Type B pancreatic cell (in vitro differentiated cells): ENCODE data around the gene HPSE. TPM values are rescaled to one million over a fixed set of nuclear protein-coding genes. Genes with fewer than 3 reads are reported as not detected.
"Not testable (repeated sequence)": the region's sequence is repeated elsewhere in the genome, so short reads cannot be mapped to it uniquely, and the experiment has no call there.

Experiments
- DNase-seq: peaks from one replicate; pipeline ENCODE4 v3.0.0; 2021; ENCODE audit warnings: mixed read lengths; ENCODE audit not compliant: unreplicated experiment; ENCODE audit errors: extremely low spot score
- H3K27ac Mint-ChIP-seq: 2 replicates; pipeline ENCODE4 v1.8.0; 2021; ENCODE audit warnings: mild to moderate bottlenecking, mixed read lengths
- H3K27me3 Mint-ChIP-seq: 2 replicates; pipeline ENCODE4 v1.8.0; 2021; ENCODE audit warnings: mixed read lengths
- H3K36me3 Mint-ChIP-seq: 2 replicates; pipeline ENCODE4 v1.8.0; 2021; ENCODE audit warnings: mixed read lengths
- H3K4me1 Mint-ChIP-seq: one replicate; pipeline ENCODE4 v1.8.0; 2021; ENCODE audit warnings: mixed read lengths; ENCODE audit not compliant: unreplicated experiment
- H3K4me3 Mint-ChIP-seq: 2 replicates; pipeline ENCODE4 v1.8.0; 2021; ENCODE audit warnings: mild to moderate bottlenecking, mixed read lengths
- H3K9me3 Mint-ChIP-seq: 2 replicates; pipeline ENCODE4 v1.8.0; 2021; ENCODE audit warnings: mixed read lengths
- CTCF ChIP-seq: fragments of 200-600 bp; sonication (generic); conservative IDR thresholded peaks from 2 replicates; pipeline ENCODE4 v1.5.0; 2021; ENCODE audit warnings: antibody characterized with exemption, mild to moderate bottlenecking
- total RNA-seq: library from RNA; stranded (reverse); gene quantifications from 2 replicates; pipeline ENCODE4 v1.2.1, GENCODE V29; 2021; ENCODE audit warnings: low replicate concordance

HPSE gene
- total RNA-seq, 1 donor from 2014 or later = 17.6 TPM

GRCh38 chr4:83293305-83294046 lies 41.2 kb downstream of the HPSE start:
- TF ChIP-seq CTCF = no peak
- H3K27ac Mint-ChIP-seq = no peak overlapping the region
- peaks cover 10% of the 10 kb centered on the region for H3K9me3 Mint-ChIP-seq
- no peaks in the 10 kb centered on the region for H3K4me1 Mint-ChIP-seq
- H3K27me3 Mint-ChIP-seq = no peaks in the 10 kb centered on the region
- H3K36me3 Mint-ChIP-seq = peaks cover 8% of the 10 kb centered on the region
- DNase-seq = no peak
- H3K4me3 Mint-ChIP-seq = no peak overlapping the region

GRCh38 chr4:83290059-83290774 lies 44.4 kb downstream of the HPSE start:
- not testable (repeated sequence) for DNase-seq, H3K27me3 Mint-ChIP-seq, H3K36me3 Mint-ChIP-seq, H3K27ac Mint-ChIP-seq, H3K4me1 Mint-ChIP-seq, H3K4me3 Mint-ChIP-seq
- peaks cover 10% of the 10 kb centered on the region for H3K9me3 Mint-ChIP-seq

- H3K4me1 Mint-ChIP-seq = peaks cover 12% of the 10 kb centered on the region
- H3K27me3 Mint-ChIP-seq, H3K4me3 Mint-ChIP-seq, H3K36me3 Mint-ChIP-seq, H3K27ac Mint-ChIP-seq, DNase-seq: not testable (repeated sequence)
- peaks cover 10% of the 10 kb centered on the region for H3K9me3 Mint-ChIP-seq
Measured at GRCh38 chr4:83288381-83288780, 46.3 kb downstream of the HPSE start.

- Mint-ChIP-seq H3K27ac (peak overlapping the region; percentile 96), H3K4me3 (peak overlapping the region; percentile 96)
- TF ChIP-seq CTCF = no peak
Measured at GRCh38 chr4:83285055-83285407, 49.6 kb downstream of the HPSE start.

GRCh38 chr4:83284193-83285054 lies 50.2 kb downstream of the HPSE start, which contains the start of gene COQ2:
Gene COQ2 (minus strand): TSS chr4:83284798. CDS start chr4:83284764, 34 bp downstream.
- H3K9me3 Mint-ChIP-seq = no peaks in the 10 kb centered on the region
- peak; percentile 96 for DNase-seq
- H3K36me3 Mint-ChIP-seq = no peaks in the 10 kb centered on the region
- peaks cover 28% of the 10 kb centered on the region for H3K4me1 Mint-ChIP-seq
- peaks cover 3% of the 10 kb centered on the region for H3K27me3 Mint-ChIP-seq
- TF ChIP-seq CTCF = peak; percentile 61
- H3K4me3 Mint-ChIP-seq = peak within 1 kb of the TSS; percentile 96
- H3K27ac Mint-ChIP-seq = peak within 1 kb of the TSS; percentile 96

More at GRCh38 chr4:83285055-83285407, 49.6 kb downstream of the HPSE start:
- peaks cover 3% of the 10 kb centered on the region for H3K27me3 Mint-ChIP-seq
- DNase-seq = no peak
- no peaks in the 10 kb centered on the region for H3K36me3 Mint-ChIP-seq
- peaks cover 5% of the 10 kb centered on the region for H3K9me3 Mint-ChIP-seq
- H3K4me1 Mint-ChIP-seq = peaks cover 28% of the 10 kb centered on the region

- TF ChIP-seq CTCF = no peak
- Mint-ChIP-seq H3K4me1 (peaks cover 28% of the 10 kb centered on the region), H3K27ac (peak overlapping the region; percentile 61), H3K4me3 (peak overlapping the region; percentile 88), H3K9me3 (no peaks in the 10 kb centered on the region), H3K27me3 (peaks cover 3% of the 10 kb centered on the region), H3K36me3 (no peaks in the 10 kb centered on the region)
- DNase-seq = no peak
Measured at GRCh38 chr4:83283181-83283580, 51.5 kb downstream of the HPSE start.
